GM18502 (cell line): ENCODE results near the gene PBOV1.

Experiments used
- ATAC-seq: cut with Tn5 transposase; IDR thresholded peaks from one replicate; pipeline ENCODE4 v1.9.1; 2021; ENCODE audit warnings: mild to moderate bottlenecking; ENCODE audit not compliant: unreplicated experiment, poor library complexity

PBOV1 gene

GRCh38 chr6:138206862-138207261 lies 11.4 kb downstream of the PBOV1 start:
- no peak for ATAC-seq

- ATAC-seq = no peak
Observed at GRCh38 chr6:138205437-138206094, 12.7 kb downstream of the PBOV1 start.

GRCh38 chr6:138204792-138205384 lies 13.4 kb downstream of the PBOV1 start:
- ATAC-seq = no peak

GRCh38 chr6:138204303-138204702 lies 14.0 kb downstream of the PBOV1 start:
- ATAC-seq = no peak

- no peak for ATAC-seq
Observed at GRCh38 chr6:138203315-138203714, 15.0 kb downstream of the PBOV1 start.

GRCh38 chr6:138201836-138202235 lies 16.5 kb downstream of the PBOV1 start:
- no peak for ATAC-seq

GRCh38 chr6:138198430-138199091 lies 19.7 kb downstream of the PBOV1 start:
- no peak for ATAC-seq

GRCh38 chr6:138197570-138197969 lies 20.7 kb downstream of the PBOV1 start:
- no peak for ATAC-seq

- ATAC-seq = no peak
Observed at GRCh38 chr6:138196122-138196738, 22.1 kb downstream of the PBOV1 start.

GRCh38 chr6:138194287-138194686 lies 24.0 kb downstream of the PBOV1 start:
- ATAC-seq = no peak

- no peak for ATAC-seq
Observed at GRCh38 chr6:138188278-138188941, 29.9 kb downstream of the PBOV1 start.

- ATAC-seq = no peak
Observed at GRCh38 chr6:138187156-138187555, 31.1 kb downstream of the PBOV1 start.

- no peak for ATAC-seq
Observed at GRCh38 chr6:138184230-138184629, 34.1 kb downstream of the PBOV1 start.

- ATAC-seq = no peak
Observed at GRCh38 chr6:138183790-138184134, 34.5 kb downstream of the PBOV1 start.

- ATAC-seq = no peak
Observed at GRCh38 chr6:138182939-138183789, 35.1 kb downstream of the PBOV1 start.

GRCh38 chr6:138176652-138177232 lies 41.5 kb downstream of the PBOV1 start:
- no peak for ATAC-seq

GRCh38 chr6:138175596-138175995 lies 42.7 kb downstream of the PBOV1 start:
- ATAC-seq = no peak
